Fibroblast of skin of left biceps (primary cell): ENCODE measurements around the gene SEPTIN5.
"Not testable (repeated sequence)": the region's sequence is repeated elsewhere in the genome, so short reads cannot be mapped to it uniquely, and the experiment has no call there.

Experiments
- DNase-seq, 2 experiments: peaks; one replicate each; pipeline ENCODE4 v3.0.0-alpha.2; 2013; ENCODE audit warnings: low read depth in 2 of 2

SEPTIN5 gene

GRCh38 chr22:19714312-19715187, at the start of gene SEPTIN5:
Gene SEPTIN5 (plus strand): TSS chr22:19714503. CDS start chr22:19714589, 86 bp downstream.
- DNase-seq: no peak

DNA sequence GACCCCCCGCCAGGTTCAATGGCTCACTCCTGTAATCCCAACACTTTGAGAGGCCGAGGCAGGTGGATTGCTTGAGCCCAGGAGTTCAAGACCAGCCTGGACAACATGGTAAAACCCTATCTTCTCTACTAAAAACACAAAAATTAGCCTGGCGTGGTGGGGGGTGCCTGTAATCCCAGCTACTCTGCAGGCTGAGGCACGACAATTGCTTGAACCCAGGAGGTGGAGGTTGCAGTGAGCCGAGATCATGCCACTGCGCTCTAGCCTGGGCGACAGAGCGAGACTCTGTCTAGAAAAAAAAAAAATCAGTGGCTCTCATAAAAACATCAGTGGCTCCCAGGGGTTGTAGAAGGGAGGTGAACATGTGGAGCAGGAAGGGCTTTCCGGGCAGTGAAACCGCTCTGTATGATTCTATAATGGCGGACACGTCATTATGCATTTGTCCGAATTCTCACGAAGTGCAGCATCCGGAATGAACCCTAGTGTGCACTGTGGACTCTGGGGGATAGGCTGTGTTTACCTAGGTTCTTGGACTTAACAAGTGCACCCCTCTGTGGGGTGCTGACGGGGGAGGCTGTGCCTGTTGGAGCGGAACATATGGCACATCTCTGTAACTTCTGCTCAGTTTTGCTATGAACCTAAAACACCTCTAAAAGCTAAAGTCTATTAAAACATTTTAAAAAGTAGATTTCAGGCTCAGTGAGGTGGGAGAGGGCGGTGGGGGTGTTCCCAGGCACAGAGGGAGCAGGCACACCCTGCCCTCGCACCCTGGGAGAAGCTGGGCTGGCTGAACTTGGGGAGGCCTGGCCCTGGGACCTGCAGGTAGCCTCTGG, 49.1 kb upstream of the SEPTIN5 start:
- no peak for DNase-seq

DNA sequence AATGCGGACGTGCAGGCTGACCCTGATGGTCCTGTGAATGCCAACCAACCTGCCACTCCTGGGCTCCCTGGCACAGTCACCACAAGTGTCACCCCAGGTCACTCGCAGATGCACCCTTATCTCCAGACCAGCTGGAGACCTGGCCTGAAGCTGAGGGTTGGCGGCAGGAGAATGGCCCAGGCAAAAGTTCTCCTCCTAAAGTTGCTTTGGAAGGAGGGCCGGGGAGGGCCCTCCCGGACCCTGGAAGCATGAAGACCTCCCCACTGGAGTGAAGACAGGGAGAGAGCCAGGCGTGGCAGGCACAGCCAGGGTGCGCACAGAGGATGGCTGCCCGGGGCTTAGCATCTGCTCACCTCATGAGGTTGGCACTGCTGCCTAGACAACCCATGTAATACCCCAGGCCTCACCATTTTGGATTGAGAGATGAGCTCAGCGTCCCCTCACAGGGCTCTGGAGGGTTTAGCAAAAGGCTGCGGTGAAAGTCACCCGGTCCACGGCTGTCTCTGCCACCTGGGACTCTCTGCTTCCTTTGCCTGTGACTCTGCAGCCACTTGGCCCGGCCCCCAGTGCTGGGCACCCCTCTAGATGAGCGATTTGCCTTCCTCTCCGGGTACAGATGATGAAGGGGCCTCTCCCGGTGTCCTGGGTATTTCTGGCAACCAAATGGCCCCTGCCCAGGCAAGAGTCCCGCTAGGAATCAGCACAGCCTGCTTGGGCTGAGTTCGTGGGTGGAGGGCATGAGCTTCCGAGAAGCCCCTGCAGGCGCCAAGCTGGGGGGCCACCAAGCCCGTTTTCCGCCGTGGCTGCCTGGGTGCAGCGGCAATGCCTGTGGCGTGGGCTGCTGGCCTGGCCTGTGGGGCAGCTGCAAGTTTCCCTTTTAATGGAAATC, 48.3 kb upstream of the SEPTIN5 start:
- DNase-seq: no peak

GRCh38 chr22:19666673-19667593, 47.4 kb upstream of the SEPTIN5 start:
- DNase-seq: peak; percentile 28 to 38

- no peak for DNase-seq
Observed at GRCh38 chr22:19667872-19668740, 46.2 kb upstream of the SEPTIN5 start.

DNA sequence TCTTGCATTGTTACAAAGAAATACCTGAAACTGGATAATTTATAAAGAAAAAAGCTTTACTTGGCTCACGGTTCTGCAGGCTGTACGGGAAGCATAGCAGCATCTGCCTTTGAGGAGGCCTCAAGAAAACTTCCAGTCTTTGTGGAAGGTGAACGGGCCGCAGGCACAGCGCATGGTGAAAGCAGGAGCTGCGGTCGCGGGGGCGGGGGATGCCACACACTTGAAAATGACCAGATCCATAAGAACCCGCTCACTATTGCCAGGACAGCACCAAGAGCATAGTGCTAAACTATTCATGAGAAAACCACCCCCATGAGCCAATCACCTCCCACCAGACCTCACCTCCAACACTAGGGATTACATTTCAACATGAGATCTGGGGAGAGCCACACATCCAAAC, 45.6 kb upstream of the SEPTIN5 start:
- DNase-seq: no peak

GRCh38 chr22:19669570-19669969, 44.7 kb upstream of the SEPTIN5 start:
- no peak for DNase-seq

DNA sequence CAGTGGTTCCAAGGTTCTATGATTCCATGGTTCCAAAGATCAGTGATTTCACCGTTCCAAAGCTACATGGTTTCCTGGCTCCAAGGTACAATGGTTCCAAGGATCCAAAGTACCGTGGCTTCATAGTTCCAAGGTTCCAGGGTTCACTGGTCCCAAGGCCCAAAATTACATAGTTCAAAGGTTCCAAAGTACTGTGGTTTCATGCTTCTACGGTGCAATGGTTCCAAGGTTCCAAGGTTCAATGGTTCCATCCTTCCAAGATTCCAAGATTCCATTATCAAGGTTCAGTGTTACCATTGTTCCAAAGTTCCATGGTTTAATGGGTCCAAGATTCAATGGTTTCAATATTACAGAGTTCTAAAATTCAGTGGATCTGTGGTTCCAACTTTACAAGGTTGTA, 43.0 kb upstream of the SEPTIN5 start:
- DNase-seq: no peak

GRCh38 chr22:19672054-19672776, 42.1 kb upstream of the SEPTIN5 start:
- no peak for DNase-seq

GRCh38 chr22:19673660-19674059, 40.6 kb upstream of the SEPTIN5 start:
- no peak for DNase-seq

- no peak for DNase-seq
Observed at GRCh38 chr22:19674129-19674928, 40.0 kb upstream of the SEPTIN5 start.

- DNase-seq: no peak
Observed at GRCh38 chr22:19674929-19675253, 39.4 kb upstream of the SEPTIN5 start.

- DNase-seq: no peak
Observed at GRCh38 chr22:19675428-19675827, 38.9 kb upstream of the SEPTIN5 start.

GRCh38 chr22:19676437-19676836, 37.9 kb upstream of the SEPTIN5 start:
- DNase-seq: not testable (repeated sequence)

DNA sequence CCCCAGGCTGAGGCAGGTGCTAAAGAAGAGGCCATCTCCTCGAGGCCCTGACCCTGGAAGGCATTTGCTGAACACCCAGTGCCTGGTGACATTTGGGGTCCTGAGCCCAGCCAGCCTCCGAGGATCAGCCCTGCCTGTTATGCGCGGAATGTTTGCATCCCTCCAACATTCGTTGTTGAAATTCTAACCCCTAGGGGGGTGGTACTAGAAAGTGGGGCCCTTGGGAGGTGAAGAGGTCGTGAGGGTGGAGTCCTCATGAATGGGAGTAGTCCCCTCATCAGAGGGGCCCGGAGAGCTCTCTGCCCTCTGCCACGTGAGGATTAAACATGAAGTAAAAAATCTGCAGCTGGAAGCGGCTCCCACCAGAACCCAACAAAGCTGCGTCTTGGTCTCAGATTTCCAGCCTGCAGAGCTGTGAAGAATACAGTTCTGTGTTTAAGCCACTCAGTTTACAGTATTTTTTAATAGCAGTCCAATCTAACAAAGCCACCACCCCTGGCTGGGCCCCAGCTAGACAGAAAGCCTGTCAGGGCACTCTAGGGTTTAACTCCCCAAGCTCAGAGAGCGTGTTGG, 35.3 kb upstream of the SEPTIN5 start:
- DNase-seq: no peak

GRCh38 chr22:19679522-19680101, 34.7 kb upstream of the SEPTIN5 start:
- DNase-seq: no peak

GRCh38 chr22:19680287-19680881, 33.9 kb upstream of the SEPTIN5 start:
- DNase-seq: no peak
